ENCODE results near the gene KNCN. TPM values are rescaled to one million over a fixed set of nuclear protein-coding genes. Genes with fewer than 3 reads are reported as not detected.

Gene KNCN
- total and polyA plus RNA-seq, 2 donors (not counting 1 experiment from before 2014, with no cell fraction given) = not detected

GRCh38 chr1:46512792-46513190 lies 38.7 kb downstream of the KNCN start:
- H3K79me2 ChIP-seq (ENCODE audit: control insufficient read depth, insufficient read depth, low read length) = no peaks in the 10 kb centered on the region
- peaks cover 36% of the 10 kb centered on the region for H3K27me3 Mint-ChIP-seq
- H3K9me3 ChIP-seq (ENCODE audit: control extremely low read depth in 1 of 3, control insufficient read depth in 2 of 3, insufficient read depth in 1 of 3, low read length in 2 of 3) = no peaks in the 10 kb centered on the region
- ChIA-PET POLR2A (no interaction called here), CTCF (interaction anchor here (1.5 kb wide), 1 partner anchor 66 kb away, joined by 4 read pairs; no protein-coding TSS in a partner anchor)
- H3K27me3 ChIP-seq (replicated peaks in 1 of 4; ENCODE audit: control extremely low read depth in 1 of 4, control insufficient read depth in 3 of 4, insufficient read depth in 4 of 4, low read length in 3 of 4) = peaks cover 0 to 9% (median 0%) of the 10 kb centered on the region in 4 experiments
- no peaks in the 10 kb centered on the region for H3K4me1 Mint-ChIP-seq
- H2AFZ ChIP-seq (ENCODE audit: insufficient read depth, low read depth, low read length, poor library complexity, severe bottlenecking) = no peak overlapping the region
- H3K4me3 ChIP-seq (ENCODE audit: control extremely low read depth in 1 of 5, extremely low read depth in 1 of 5, insufficient read depth in 1 of 5, low read depth in 2 of 5, low read length in 4 of 5) = no peak overlapping the region
- no peak overlapping the region for H3K4me2 ChIP-seq (replicated peaks; ENCODE audit: low read depth, low read length, poor library complexity, severe bottlenecking)
- H3K9ac ChIP-seq (ENCODE audit: low read length) = no peak overlapping the region
- no peaks in the 10 kb centered on the region for H3K9me3 Mint-ChIP-seq (ENCODE audit: insufficient read depth)
- no peak overlapping the region for H3K27ac Mint-ChIP-seq
- TF ChIP-seq, protein P1, sequence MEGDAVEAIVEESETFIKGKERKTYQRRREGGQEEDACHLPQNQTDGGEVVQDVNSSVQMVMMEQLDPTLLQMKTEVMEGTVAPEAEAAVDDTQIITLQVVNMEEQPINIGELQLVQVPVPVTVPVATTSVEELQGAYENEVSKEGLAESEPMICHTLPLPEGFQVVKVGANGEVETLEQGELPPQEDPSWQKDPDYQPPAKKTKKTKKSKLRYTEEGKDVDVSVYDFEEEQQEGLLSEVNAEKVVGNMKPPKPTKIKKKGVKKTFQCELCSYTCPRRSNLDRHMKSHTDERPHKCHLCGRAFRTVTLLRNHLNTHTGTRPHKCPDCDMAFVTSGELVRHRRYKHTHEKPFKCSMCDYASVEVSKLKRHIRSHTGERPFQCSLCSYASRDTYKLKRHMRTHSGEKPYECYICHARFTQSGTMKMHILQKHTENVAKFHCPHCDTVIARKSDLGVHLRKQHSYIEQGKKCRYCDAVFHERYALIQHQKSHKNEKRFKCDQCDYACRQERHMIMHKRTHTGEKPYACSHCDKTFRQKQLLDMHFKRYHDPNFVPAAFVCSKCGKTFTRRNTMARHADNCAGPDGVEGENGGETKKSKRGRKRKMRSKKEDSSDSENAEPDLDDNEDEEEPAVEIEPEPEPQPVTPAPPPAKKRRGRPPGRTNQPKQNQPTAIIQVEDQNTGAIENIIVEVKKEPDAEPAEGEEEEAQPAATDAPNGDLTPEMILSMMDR (IDR thresholded peaks at IDR 0.05) = no peak
- no peak for TF ChIP-seq EZH2 (IDR thresholded peaks at IDR 0.05; ENCODE audit: borderline replicate concordance, insufficient read depth, low read depth, low read length, poor library complexity, severe bottlenecking)
- no peak overlapping the region for H3K27ac ChIP-seq (ENCODE audit: low read length in 2 of 2)
- H3K4me3 Mint-ChIP-seq = no peak overlapping the region
- 50% methylated on average over 2 of the region's 6 CpGs for WGBS (ENCODE audit: insufficient coverage)
- no peaks in the 10 kb centered on the region for H3K36me3 ChIP-seq (replicated peaks in 1 of 2; ENCODE audit: control extremely low read depth in 1 of 2, control insufficient read depth in 1 of 2, extremely low read depth in 1 of 2, insufficient read depth in 2 of 2, low read length in 1 of 2)
- no peak for ATAC-seq (ENCODE audit: low read depth)
- H3K4me1 ChIP-seq (ENCODE audit: control insufficient read depth in 2 of 2, insufficient read depth in 2 of 2, low read length in 2 of 2) = no peaks in the 10 kb centered on the region
- H4K20me1 ChIP-seq (ENCODE audit: control insufficient read depth, insufficient read depth, low read length, poor library complexity, severe bottlenecking) = no peaks in the 10 kb centered on the region
- intact Hi-C loops (cut with micrococcal nuclease) = no loop called here
- DNase-seq = no peak

- 95% methylated on average over 19 of the region's 23 CpGs for WGBS (ENCODE audit: insufficient coverage)
- no peak overlapping the region for H3K4me3 ChIP-seq (ENCODE audit: control extremely low read depth in 1 of 5, extremely low read depth in 1 of 5, insufficient read depth in 1 of 5, low read depth in 2 of 5, low read length in 4 of 5)
- ATAC-seq (ENCODE audit: low read depth) (no peak), DNase-seq (no peak)
- H3K36me3 ChIP-seq (replicated peaks in 1 of 2; ENCODE audit: control extremely low read depth in 1 of 2, control insufficient read depth in 1 of 2, extremely low read depth in 1 of 2, insufficient read depth in 2 of 2, low read length in 1 of 2) = no peaks in the 10 kb centered on the region
- H3K27ac ChIP-seq (ENCODE audit: low read length in 2 of 2) = no peak overlapping the region
- no peak overlapping the region for H3K9ac ChIP-seq (ENCODE audit: low read length)
- H3K4me2 ChIP-seq (replicated peaks; ENCODE audit: low read depth, low read length, poor library complexity, severe bottlenecking) = no peak overlapping the region
- H3K4me1 Mint-ChIP-seq = no peaks in the 10 kb centered on the region
- TF ChIP-seq, protein P1 (IDR thresholded peaks at IDR 0.05) = no peak
- no peak for TF ChIP-seq EZH2 (IDR thresholded peaks at IDR 0.05; ENCODE audit: borderline replicate concordance, insufficient read depth, low read depth, low read length, poor library complexity, severe bottlenecking)
- no peak overlapping the region for H3K4me3 Mint-ChIP-seq
- H3K9me3 Mint-ChIP-seq (ENCODE audit: insufficient read depth) = no peaks in the 10 kb centered on the region
- H3K27ac Mint-ChIP-seq = no peak overlapping the region
- no peaks in the 10 kb centered on the region for H3K79me2 ChIP-seq (ENCODE audit: control insufficient read depth, insufficient read depth, low read length)
- CTCF ChIA-PET = no interaction called here
- POLR2A ChIA-PET = no interaction called here
- no peaks in the 10 kb centered on the region for H3K9me3 ChIP-seq (ENCODE audit: control extremely low read depth in 1 of 3, control insufficient read depth in 2 of 3, insufficient read depth in 1 of 3, low read length in 2 of 3)
- H3K4me1 ChIP-seq (ENCODE audit: control insufficient read depth in 2 of 2, insufficient read depth in 2 of 2, low read length in 2 of 2) = no peaks in the 10 kb centered on the region
- intact Hi-C loops (cut with micrococcal nuclease) = no loop called here
- peaks cover 37% of the 10 kb centered on the region for H3K27me3 Mint-ChIP-seq
- no peaks in the 10 kb centered on the region for H4K20me1 ChIP-seq (ENCODE audit: control insufficient read depth, insufficient read depth, low read length, poor library complexity, severe bottlenecking)
- H3K27me3 ChIP-seq (replicated peaks in 1 of 4; ENCODE audit: control extremely low read depth in 1 of 4, control insufficient read depth in 3 of 4, insufficient read depth in 4 of 4, low read length in 3 of 4) = peaks cover 0 to 12% (median 0%) of the 10 kb centered on the region in 4 experiments
- no peak overlapping the region for H2AFZ ChIP-seq (ENCODE audit: insufficient read depth, low read depth, low read length, poor library complexity, severe bottlenecking)
These were observed 39.2 kb downstream of the KNCN start for GRCh38 chr1:46512135-46512791.
